ENCODE results near the gene S100Z.
"Not testable (repeated sequence)": the region's sequence is repeated elsewhere in the genome, so short reads cannot be mapped to it uniquely, and the experiment has no call there.

The S100Z gene

DNA sequence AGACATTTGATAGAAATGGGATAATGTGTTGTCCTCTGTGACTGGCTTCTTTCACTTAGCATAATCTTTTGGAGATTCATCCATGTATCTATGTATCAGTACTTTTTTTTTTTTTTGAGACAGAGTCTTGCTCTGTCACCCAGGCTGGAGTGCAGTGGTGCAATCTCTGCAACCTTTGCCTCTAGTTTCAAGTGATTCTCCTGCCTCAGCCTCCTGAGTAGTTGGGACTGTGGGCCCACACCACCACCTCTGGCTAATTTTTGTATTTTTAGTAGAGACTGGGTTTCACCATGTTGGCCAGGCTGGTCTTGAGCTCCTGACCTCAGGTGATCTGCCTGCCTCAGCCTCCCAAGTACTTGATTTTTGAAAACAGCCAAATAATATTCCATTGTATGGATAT is 23.4 kb upstream of the S100Z start:
- not testable (repeated sequence) for DNase-seq (ENCODE audit: low spot score)

DNA sequence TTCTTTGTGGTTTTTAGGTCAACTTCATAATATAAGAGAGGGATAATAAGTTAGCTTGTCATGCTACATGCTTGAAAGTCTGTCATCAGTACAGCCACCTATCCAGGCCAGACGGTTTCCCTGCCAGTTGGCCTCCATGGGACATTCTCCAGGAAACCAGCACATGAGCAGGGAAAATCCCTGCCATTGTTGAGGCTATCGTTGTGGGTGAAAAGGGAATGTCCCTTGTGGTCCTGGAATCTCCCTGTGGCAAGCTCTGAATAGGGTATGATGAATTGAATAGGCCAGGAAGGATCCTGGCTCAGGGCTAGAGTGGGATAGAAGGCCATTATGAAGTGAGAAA is 18.7 kb upstream of the S100Z start:
- no peak for DNase-seq (ENCODE audit: low spot score)

DNA sequence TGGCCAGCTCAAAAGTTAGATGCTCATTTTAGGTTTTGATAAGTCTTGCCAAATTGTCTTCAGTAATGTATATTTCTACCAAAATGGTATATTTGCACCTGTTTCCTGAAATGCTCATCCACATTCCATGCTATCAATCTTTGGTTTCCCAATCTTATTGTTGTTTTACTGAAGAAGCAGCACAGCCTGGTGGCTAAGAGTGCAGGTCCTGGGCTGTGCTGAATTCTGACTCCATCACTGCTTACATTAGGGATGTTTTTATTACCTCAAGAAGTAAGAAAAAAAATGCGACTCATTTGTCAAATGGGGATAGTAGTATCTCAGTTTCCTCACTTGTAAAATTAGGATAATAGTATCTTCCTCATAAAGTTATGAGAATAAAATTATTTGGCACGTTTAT is 13.6 kb upstream of the S100Z start:
- DNase-seq (ENCODE audit: low spot score) = no peak

DNA sequence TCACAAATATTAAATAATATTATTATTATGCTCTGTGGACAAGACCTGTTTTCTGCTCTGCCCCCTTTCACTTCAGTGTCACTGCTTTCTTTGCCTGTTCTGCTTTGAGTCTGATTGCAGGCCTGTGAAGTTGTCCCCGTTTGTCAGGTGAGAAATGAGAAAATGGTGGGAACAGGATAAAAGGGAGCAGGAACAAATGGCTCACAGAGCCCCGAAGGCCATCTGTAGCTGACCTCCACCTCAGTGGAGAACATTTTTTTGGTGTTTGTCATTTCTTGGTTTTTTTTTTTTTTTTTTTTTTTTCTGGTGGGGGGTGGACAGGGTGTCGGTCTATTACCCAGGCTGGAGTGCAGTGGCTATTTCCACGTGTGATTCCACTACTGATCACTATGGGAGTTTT is 13.2 kb upstream of the S100Z start:
- no peak for DNase-seq (ENCODE audit: low spot score)

DNA sequence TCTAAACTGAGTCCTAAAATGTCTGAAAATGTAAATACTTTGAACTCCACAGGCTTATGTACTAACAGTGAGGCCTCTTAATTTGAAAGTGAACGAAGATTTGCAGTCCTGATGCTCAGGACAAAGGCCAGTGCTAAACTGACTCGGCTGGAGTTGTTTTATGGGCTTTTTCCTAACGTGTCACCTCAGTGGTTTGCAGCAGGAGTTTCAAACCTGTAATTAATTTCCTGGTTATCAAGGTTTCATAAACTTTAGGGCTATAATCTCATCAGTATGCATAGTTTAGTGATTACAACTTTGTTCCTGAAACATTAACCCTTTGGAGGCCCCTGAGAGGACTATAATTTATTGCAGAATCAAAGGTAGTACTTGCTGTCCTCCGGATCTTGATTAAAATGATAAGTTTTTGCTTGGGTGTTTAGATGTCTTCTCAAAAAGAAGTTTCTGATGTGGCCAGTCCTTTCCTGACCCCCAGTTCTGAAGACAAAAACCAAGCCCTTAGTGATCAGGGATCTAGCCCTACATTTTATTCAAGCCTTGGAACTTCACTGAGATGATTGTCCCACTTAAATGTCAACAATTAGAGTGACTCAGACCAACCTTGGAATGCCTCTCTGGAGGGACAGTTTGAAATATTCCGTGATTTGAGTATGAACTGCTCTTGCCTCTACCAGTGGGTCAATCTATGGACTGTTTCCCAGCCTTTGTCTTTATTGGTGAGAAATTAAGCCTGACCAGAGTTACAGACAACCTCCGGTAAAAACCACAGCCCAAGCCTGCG is 11.1 kb upstream of the S100Z start:
- DNase-seq (ENCODE audit: low spot score) = no peak

DNA sequence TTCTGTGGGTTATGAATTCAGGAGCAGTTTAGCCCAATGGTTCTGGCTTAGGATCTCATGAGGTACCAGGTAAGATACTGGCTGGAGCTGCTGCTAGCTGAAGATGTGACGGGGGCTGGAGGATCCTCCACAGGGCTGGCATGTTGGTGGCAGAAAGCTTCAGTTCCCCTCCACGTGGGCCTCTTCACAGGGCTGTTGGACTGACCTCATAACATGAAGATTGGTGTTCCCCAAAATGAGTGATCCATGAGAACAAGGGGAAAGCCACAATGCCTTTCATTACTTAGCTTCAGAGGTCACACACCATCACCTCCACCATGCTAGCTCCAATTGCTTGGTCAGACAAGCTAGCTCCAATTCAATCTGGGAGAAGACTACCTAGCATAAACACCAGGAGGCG is 8.5 kb upstream of the S100Z start:
- DNase-seq (ENCODE audit: low spot score) = no peak

DNA sequence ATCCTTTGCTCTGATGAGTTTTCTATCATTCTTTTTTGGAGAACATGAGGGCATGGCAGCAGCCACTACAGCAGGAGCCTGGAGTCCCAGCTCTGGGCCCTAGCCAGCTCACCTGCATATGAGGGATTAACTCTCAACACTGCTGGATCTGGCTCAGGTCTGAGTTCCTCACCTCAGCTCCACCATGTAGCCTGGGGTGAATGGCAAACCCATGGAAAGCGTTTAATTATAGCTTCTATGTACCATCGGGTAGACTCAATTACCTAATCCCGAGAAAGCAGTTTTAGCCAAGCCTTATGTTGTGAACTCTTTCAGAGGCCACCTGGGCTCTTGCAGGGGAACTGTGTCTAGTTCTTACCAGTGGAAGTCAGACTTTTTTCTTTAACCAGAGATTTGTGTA is 3.9 kb upstream of the S100Z start:
- DNase-seq (ENCODE audit: low spot score) = no peak

DNA sequence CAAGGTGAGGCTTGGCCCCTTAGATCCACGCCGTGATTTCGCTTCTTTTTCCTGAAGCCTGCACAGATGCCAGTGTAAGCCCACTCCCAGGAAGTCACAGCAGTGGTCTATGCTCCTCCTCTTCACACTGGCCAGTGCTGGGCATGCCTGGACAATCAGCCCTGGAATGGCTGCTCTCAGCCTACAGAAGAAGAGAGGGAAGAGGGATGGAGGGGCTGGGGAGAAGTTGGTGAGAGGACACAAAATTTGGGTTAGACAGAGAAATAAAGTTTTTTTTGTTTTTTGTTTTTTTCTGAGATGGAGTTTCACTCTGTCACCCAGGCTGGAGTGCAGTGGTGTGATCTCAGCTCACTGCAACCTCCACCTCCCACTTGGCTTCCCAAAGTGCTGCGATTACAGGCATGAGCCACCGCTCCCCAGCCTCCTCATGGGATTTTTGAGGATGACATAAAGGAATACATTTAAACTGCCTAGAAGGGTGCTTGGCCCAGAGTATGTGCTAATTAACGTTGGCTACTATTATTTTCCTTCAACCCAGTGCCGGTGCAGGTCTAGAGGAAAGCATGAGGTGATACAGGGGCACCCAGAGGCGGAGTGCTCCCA is 830 bp downstream of the S100Z start:
- no peak for DNase-seq (ENCODE audit: low spot score)

DNA sequence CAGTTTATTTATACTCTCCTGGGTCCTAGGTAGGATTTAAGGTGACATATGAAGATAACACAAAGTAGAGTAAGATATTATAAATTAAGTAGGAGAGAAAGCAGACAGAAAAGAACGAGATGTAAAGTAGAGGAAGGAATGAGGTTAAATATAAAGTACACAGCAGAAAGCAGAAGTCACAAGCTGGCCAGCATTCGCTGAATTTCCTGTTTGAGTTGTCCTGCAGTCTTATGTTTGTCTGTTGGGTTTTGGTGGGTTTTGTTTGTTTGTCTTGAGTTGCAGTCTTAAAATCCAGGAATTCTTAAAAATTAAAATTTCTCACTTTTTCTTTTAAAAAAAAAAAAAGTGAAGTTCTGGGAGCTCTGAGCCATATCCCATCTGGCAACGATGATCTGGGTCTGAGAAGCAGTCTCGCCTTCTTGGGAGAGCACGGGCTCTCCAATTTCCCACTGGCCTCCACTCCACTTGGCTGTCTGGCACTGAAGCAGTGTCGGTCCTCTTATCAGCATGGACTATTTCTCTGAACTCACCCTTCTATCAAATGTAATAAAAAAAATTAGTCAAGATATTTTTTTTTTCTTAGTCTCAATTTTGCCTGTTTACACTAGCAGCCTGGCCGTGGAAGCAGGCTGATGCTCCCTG is 2.0 kb downstream of the S100Z start:
- DNase-seq (ENCODE audit: low spot score) = no peak

DNA sequence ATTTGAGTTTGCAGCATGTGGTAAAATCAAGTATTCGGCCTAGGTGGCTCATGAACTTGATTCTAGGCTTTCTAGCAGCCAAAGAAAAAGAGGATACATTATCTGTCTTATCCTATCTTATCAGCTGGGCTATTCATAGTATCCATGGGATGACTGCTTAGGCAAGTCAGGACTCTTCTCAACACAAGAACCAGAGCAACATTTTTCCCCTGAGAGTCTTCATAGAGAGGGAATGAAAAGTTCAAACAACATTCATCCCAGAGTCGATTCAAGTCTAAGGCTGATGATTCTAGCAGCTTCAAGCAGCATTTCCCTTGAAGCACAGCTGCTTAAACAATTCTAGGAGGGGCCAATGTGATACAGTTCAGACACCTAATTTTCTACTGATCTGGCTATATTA is 3.0 kb downstream of the S100Z start:
- no peak for DNase-seq (ENCODE audit: low spot score)

DNA sequence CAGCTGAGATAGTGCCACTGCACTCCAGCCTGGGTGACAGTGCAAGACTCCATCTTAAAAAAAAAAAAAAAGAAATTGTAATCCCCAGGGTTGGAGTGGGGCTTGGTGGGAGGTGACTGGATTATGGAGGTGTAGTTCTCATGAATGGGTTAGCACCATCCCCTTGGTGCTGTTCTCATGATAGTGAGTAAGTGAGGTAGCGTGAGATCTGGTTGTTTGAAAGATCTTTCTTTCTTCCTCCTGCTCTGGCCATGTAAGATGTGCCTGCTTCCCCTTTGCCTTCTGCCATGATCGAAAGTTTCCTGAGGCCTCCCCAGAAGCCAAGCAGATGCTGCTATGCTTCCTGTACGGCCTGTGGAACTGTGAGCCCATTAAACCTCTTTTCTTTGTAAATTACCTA is 3.9 kb downstream of the S100Z start:
- not testable (repeated sequence) for DNase-seq (ENCODE audit: low spot score)

DNA sequence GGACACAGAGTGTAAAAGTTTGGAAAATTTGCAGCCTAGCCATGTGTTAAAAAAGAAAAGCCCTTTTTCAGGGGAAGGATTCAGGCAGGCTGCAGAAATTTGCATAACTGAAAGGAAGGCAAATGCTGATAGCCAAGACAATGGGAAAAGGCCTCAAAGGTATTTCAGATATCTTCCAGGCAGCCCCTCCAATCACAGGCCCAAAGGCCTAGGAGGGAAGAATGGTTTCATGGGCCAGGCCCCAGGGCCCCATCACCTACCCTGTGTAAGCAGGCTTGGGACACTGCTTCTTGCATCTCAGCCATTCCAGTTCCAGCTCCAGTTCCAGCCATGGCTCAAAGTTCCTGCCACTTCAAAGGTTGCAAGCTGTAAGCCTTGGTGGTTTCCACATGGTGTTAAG is 4.8 kb downstream of the S100Z start:
- no peak for DNase-seq (ENCODE audit: low spot score)

DNA sequence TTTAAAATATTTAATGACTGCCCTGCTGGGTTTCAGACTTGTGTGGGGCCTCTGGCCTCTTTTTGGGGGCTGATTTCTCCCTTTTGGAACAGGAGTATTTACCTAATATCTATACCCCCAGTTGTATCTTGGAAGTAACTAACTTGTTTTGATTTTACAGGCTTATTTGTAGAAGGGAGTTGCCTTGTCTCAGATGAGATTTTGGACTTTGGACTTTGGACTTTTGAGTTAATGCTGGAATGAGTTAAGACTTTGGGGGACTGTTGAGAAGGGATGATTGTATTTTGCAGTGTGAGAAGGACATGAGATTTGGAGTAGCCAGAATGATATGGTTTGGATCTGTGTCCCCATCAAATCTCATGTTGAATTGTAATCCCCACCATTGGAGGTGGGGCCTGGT is 5.7 kb downstream of the S100Z start:
- DNase-seq (ENCODE audit: low spot score) = not testable (repeated sequence)

DNA sequence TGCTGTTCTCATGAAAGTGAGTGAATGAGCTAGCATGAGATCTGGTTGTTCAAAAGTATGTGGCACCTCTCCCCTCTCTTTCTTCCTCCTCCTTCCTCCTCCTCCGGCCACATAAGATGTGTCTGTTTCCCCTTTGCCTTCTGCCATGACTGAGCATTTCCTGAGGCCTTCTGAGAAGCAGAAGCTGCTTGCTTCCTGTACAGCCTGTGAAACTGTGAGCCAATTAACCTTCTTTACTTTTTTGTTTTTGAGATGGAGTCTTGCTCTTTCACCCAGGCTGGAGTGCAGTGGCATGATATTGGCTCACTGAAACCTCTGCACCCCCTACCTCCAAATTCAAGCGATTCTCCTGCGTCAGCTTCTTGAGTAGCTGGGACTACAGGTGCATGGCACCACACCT is 6.1 kb downstream of the S100Z start:
- DNase-seq (ENCODE audit: low spot score) = no peak

DNA sequence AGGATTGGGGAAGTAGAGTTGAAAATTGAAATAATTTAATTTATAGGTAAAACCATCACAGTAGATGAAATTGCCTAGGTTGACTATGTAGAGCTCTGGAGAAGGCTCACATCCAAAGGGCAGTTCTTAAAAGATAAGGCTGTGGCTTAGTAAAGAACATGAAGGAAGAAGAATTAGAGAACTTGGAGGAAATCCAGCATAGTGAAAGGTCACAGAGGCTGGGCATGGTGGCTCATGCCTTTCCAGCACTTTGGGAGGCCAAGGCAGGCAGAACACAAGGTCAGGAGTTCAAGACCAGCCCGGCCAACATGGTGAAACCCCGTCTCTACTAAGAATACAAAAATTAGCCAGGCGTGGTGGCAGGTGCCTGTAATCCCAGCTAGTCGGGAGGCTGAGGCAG is 7.0 kb downstream of the S100Z start:
- DNase-seq (ENCODE audit: low spot score) = not testable (repeated sequence)

DNA sequence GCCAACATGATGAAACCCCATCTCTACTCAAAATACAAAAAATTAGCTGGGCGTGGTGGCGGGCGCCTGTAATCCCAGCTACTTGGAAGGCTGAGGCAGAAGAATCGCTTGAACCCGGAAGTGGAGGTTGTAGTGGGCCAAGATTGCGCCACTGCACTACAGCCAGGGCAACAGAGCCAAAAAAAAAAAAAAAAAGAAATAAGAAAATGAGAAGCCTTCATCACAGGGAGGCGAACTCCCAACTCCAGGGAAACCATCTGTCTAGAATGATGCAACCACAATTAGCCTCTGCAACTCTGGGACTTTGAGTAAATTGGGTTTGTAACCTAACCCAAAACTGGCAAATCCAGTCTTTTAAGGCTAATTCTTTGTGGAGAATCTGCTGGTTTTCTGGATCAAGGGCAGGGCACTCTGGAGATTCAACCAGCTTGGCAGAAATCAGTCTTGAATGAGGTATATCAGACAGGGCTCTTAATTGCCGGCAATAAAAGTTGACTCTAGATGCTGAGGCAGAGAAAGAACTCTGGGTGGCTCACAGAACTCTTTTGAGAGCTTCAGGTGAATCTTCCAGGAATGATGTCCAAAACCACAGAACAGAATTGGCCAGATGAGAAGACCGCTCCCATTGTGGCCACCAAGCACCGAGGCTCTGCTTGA is 9.9 kb downstream of the S100Z start:
- DNase-seq (ENCODE audit: low spot score) = no peak

DNA sequence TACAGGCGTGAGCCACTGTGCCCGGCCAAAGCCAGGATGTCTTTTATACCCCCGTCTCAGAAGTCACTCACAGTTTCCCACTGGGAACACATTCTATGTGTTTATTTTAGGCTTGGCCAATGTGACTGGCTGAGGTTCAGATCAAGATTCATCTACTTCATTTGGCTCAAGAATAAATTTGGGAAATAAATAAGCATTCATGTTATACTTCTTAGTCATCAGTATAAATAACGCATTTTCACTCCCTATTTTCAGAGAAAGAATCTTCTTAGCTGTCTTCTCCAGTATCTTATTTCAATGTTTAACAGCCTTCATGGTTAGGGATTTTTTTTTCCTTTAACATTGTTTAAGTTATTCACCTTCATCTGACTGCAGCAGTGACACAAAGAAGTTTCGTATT is 11.8 kb downstream of the S100Z start:
- no peak for DNase-seq (ENCODE audit: low spot score)

DNA sequence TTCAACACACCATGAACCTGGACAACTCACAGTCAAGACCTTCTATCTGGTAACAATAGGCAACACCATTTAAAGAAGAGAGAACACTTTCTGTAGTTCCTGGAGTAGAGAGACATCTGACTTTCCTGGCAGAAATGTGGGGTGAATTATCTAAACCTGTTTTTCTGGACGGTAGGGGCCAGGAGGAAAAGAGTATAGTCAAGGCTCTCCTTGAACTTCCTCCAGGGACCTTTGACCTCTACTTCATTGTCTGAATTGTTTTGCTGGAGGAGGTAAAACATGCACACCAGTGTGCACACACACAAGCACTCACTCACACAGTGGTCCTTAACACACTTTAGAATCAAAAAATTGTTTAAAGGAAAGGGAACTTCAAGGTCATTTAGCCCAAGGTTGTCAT is 13.2 kb downstream of the S100Z start:
- DNase-seq (ENCODE audit: low spot score) = no peak

DNA sequence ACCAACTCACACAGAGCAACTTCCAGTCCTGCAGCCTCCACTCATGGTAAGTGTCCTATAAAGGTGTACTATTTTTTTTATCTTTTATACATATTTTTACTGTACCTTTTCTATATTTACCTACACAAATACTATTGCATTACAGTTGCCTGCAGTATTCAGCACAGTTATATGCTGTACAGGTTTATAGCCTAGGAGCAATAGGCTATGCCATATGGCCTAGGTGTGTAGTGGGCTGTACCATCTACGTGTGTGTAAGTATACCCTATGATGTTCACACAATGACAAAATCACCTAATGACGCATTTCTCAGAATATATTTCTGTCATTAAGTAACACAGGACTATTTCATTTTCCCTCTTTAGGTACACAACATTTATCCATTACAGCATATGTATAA is 16.7 kb downstream of the S100Z start:
- DNase-seq (ENCODE audit: low spot score) = no peak

DNA sequence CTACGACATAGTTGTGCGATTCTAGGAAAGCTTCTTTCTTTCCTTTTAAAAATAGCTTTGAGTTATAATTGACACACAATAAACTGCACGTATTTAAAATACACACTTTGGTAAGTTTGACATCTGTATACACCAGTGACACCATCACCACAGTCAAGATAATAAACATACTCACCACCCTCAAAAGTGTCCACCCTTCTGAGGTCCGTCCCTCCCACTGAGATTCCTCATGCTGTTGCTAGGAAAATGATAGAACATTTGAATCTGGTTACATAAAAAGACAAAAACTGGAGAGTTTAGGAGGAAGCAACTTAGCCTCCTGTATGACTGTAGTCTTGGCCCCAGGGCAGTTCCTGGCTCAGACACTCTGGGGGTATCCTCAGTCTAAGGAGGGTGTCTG is 17.2 kb downstream of the S100Z start:
- DNase-seq (ENCODE audit: low spot score) = no peak

DNA sequence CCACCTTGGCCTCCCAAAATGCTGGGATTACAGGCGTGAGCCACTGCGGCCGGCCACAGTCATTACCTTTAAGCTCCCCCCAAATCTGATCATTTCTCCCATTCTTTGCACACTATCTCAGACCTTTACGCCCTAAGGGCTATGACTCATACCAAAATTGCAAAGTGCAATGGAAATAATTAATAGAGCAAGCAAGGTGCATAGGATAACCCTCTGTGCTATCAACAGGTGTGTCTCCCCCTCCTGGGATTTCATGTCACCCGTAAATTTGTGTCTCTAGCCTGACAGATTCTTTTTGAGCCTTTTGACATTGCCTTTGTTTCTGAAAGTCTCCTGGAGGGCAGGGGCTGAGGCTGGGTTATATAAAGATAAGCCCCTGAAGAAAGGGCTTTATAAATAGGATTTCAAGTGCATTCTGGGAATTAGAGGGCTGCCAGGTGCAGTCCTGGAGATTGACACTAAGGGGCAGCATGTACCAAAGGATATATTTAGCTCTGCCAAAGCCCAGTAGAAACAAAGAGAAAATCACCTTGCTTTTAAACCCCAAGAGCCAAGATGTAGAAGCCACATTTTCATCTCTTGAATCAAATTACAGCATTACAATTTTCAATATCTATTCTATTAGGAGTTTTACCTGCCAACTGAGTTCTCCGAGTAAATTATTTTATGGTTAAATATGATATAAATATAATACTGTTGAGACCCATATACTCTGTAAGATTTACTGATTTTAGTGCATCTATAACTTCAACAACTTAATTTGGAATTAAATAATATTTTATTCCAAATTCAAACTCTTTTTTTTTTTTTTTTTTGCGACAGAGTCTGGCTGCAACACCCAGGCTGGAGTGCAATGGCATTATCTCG is 18.2 kb downstream of the S100Z start:
- peak; percentile 68 for DNase-seq (ENCODE audit: low spot score)

DNA sequence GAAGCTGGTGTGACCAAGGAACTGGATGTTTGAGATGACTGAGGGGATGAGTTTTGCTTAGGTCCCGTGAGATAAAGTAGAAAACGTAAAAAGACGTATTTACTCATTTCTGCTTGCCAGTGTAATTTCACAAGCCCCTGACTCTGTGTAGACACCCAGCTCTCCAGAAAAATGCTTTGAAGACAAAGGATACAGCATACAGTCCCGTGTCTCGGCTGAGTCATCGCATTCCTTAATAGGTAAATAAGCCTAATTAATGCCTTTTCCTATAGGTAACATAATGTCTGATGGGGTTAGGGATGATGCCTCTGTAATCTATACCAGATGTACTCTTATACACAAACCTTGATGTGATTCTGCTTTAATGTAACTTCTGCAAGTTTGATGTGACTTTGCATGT is 20.2 kb downstream of the S100Z start:
- DNase-seq (ENCODE audit: low spot score) = no peak
